ENCODE data around the gene HES1. TPM values are rescaled to one million over a fixed set of nuclear protein-coding genes. Genes with fewer than 3 reads are reported as not detected.

HES1 gene
- total RNA-seq, 3 donors from 2014 or later, result 6.6 to 110 (median 87.2) TPM

DNA sequence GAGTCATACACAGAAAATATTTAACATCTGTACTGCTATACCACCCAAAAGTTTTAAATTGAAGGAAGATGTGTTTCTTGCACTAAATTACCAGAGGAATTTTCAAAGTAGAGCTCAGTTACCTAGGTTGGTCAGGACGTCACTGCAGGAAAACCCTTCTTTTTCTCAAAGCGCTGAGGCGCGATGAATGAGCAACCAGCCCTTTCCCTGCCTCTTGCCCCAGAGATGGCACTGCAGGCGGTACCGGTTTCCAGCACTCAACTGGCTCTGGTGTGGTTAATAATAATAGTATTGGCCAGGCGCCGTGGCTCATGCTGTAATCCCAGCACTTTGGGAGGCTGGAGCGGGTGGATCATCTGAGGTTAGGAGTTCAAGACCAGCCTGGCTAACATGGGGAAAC lies 49.3 kb downstream of the HES1 start:
- Histone ChIP-seq H3K27ac (no peak overlapping the region), H3K4me1 (no peaks in the 10 kb centered on the region), H3K4me3 (no peak overlapping the region), H3K27me3 (no peaks in the 10 kb centered on the region), H3K9me3 (no peaks in the 10 kb centered on the region), H3K36me3 (no peaks in the 10 kb centered on the region)
- TF ChIP-seq, protein P1, sequence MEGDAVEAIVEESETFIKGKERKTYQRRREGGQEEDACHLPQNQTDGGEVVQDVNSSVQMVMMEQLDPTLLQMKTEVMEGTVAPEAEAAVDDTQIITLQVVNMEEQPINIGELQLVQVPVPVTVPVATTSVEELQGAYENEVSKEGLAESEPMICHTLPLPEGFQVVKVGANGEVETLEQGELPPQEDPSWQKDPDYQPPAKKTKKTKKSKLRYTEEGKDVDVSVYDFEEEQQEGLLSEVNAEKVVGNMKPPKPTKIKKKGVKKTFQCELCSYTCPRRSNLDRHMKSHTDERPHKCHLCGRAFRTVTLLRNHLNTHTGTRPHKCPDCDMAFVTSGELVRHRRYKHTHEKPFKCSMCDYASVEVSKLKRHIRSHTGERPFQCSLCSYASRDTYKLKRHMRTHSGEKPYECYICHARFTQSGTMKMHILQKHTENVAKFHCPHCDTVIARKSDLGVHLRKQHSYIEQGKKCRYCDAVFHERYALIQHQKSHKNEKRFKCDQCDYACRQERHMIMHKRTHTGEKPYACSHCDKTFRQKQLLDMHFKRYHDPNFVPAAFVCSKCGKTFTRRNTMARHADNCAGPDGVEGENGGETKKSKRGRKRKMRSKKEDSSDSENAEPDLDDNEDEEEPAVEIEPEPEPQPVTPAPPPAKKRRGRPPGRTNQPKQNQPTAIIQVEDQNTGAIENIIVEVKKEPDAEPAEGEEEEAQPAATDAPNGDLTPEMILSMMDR (IDR thresholded peaks at IDR 0.05), result no peak
- TF ChIP-seq POLR2AphosphoS5 (IDR thresholded peaks at IDR 0.05) (no peak), POLR2A (IDR thresholded peaks at IDR 0.05) (no peak)
- intact Hi-C loops (cut with DNase I; ENCODE audit: low total_unique reads), result no loop called here
- DNase-seq (ENCODE audit: low spot score in 2 of 2), result no peak

DNA sequence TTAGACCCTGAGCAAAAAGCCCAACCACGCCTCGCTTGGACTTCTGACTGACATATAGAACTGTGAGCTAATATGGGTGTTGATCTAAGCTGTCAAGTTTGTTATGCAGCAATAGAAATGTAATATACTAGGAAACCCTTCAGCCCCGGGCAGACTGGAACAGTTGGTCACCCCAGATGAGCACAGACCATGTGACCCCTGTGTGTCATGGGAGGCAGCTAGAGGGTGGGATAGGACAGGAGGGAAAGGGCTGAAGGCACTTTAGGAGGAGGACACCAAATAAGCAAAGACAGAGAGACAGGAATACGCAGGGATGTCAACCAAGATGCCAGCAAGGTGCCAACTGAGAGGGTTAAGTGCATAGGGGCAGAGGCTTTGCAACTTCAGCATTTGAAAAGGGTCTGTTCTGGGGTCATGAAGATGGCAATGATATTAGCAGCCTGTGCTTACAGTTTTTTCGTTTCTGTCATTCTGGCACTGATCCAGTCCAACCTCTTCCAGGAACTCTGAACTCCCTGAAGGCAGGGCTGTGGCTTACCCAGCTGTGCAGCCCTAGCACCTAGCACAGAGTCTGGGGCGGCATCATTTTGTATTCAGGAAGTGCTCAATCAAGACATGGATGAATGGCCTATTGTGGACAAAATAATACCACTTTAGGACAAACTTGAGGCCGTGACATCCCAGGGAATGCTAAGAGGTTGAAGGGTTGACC lies 51.4 kb downstream of the HES1 start:
- Histone ChIP-seq H3K36me3 (no peaks in the 10 kb centered on the region), H3K4me1 (no peaks in the 10 kb centered on the region), H3K9me3 (no peaks in the 10 kb centered on the region), H3K27me3 (no peaks in the 10 kb centered on the region), H3K27ac (no peak overlapping the region), H3K4me3 (no peak overlapping the region)
- DNase-seq (ENCODE audit: low spot score in 2 of 2), result no peak
- intact Hi-C loops (cut with DNase I; ENCODE audit: low total_unique reads), result no loop called here
- TF ChIP-seq, protein P1 (IDR thresholded peaks at IDR 0.05), result no peak

Other genes with a start within 250 kb of the HES1 start
- gene CPN2, start 215.2 kb downstream of the HES1 start, total RNA-seq, result under 1 TPM in 1 of 3 donors, not detected in 2; 0.16 TPM
- gene LRRC15, start 233.6 kb downstream of the HES1 start, total RNA-seq, result under 1 TPM; 0.15 to 0.48 (median 0.33) TPM